H9 (cell line): ENCODE data around the gene CARD11. TPM values are rescaled to one million over a fixed set of nuclear protein-coding genes. Genes with fewer than 3 reads are reported as not detected.

Experiments
- DNase-seq: peaks from one replicate; pipeline ENCODE4 v3.0.0-alpha.2; 2017
- H2AFZ ChIP-seq: one replicate; pipeline ENCODE4 v1.6.1; 2013; ENCODE audit warnings: mild to moderate bottlenecking, low read length, control low read depth, moderate library complexity
- H2AK5ac ChIP-seq: 2 replicates; pipeline ENCODE4 v1.6.1; 2013; ENCODE audit warnings: low read length, control low read depth, mixed read lengths; ENCODE audit not compliant: insufficient read length
- H2BK120ac ChIP-seq: one replicate; pipeline ENCODE4 v1.6.1; 2013; ENCODE audit warnings: low read depth, mild to moderate bottlenecking, low read length, control low read depth, inconsistent platforms; ENCODE audit not compliant: poor library complexity, severe bottlenecking
- H2BK12ac ChIP-seq: 2 replicates; pipeline ENCODE4 v1.6.1; 2013; ENCODE audit warnings: low read length, control low read depth, mixed read lengths, low read depth; ENCODE audit not compliant: insufficient read length
- H2BK15ac ChIP-seq: 2 replicates; pipeline ENCODE4 v1.6.1; 2013; ENCODE audit warnings: low read depth, low read length, control low read depth
- H2BK20ac ChIP-seq: one replicate; pipeline ENCODE4 v1.6.1; 2013; ENCODE audit warnings: low read depth, mild to moderate bottlenecking, low read length, control low read depth, inconsistent platforms; ENCODE audit not compliant: poor library complexity, severe bottlenecking
- H2BK5ac ChIP-seq: 2 replicates; pipeline ENCODE4 v1.6.1; 2013; ENCODE audit warnings: low read length, control low read depth, mixed read lengths; ENCODE audit not compliant: insufficient read length
- H3K14ac ChIP-seq: 2 replicates; pipeline ENCODE4 v1.6.1; 2013; ENCODE audit warnings: low read length, control low read depth; ENCODE audit not compliant: insufficient read depth
- H3K18ac ChIP-seq: 2 replicates; pipeline ENCODE4 v1.6.1; 2013; ENCODE audit warnings: low read depth, mild to moderate bottlenecking, mixed read lengths, low read length, control low read depth; ENCODE audit not compliant: insufficient read length
- H3K23ac ChIP-seq: 2 replicates; pipeline ENCODE4 v1.6.1; 2013; ENCODE audit warnings: low read length, control low read depth, mixed read lengths, low read depth; ENCODE audit not compliant: insufficient read length
- H3K23me2 ChIP-seq: 2 replicates; pipeline ENCODE4 v1.6.1; 2013; ENCODE audit warnings: low read depth, mild to moderate bottlenecking, mixed read lengths, low read length, control low read depth; ENCODE audit not compliant: insufficient read length, poor library complexity, severe bottlenecking
- H3K27ac ChIP-seq: 2 replicates; pipeline ENCODE4 v1.5.1; 2013; ENCODE audit warnings: low read length, control low read depth, mixed read lengths, low read depth; ENCODE audit not compliant: insufficient read length
- H3K27me3 ChIP-seq: 2 replicates; pipeline ENCODE4 v1.6.1; 2013; ENCODE audit warnings: low read length, control low read depth, inconsistent platforms; ENCODE audit not compliant: insufficient read depth
- H3K4ac ChIP-seq: 2 replicates; pipeline ENCODE4 v1.6.1; 2013; ENCODE audit warnings: low read depth, mild to moderate bottlenecking, control low read depth, inconsistent platforms, low read length, moderate library complexity
- H3K4me1 ChIP-seq: 2 replicates; pipeline ENCODE4 v1.6.1; 2013; ENCODE audit warnings: low read length, control low read depth, inconsistent platforms; ENCODE audit not compliant: insufficient read depth
- H3K4me2 ChIP-seq: 2 replicates; pipeline ENCODE4 v1.6.1; 2013; ENCODE audit warnings: low read length, control low read depth, mixed read lengths; ENCODE audit not compliant: insufficient read length, insufficient read depth
- H3K56ac ChIP-seq: 2 replicates; pipeline ENCODE4 v1.6.1; 2013; ENCODE audit warnings: low read depth, mild to moderate bottlenecking, mixed read lengths, low read length, control low read depth; ENCODE audit not compliant: insufficient read length
- H3K79me1 ChIP-seq: 2 replicates; pipeline ENCODE4 v1.6.1; 2013; ENCODE audit warnings: low read depth, mild to moderate bottlenecking, moderate library complexity, low read length, control low read depth, inconsistent platforms; ENCODE audit not compliant: insufficient read depth, poor library complexity, severe bottlenecking
- H3K79me2 ChIP-seq: 2 replicates; pipeline ENCODE4 v1.6.1; 2013; ENCODE audit warnings: low read length, control low read depth, inconsistent platforms; ENCODE audit not compliant: insufficient read depth
- H3K9ac ChIP-seq: 2 replicates; pipeline ENCODE4 v1.6.1; 2013; ENCODE audit warnings: low read length, control low read depth, mixed read lengths; ENCODE audit not compliant: insufficient read length; ENCODE audit errors: extremely low read depth
- H3K9me3 ChIP-seq: one replicate; pipeline ENCODE4 v1.6.1; 2013; ENCODE audit warnings: low read depth, low read length, inconsistent platforms; ENCODE audit not compliant: control insufficient read depth
- H3T11ph ChIP-seq: one replicate; pipeline ENCODE4 v1.6.1; 2013; ENCODE audit warnings: mild to moderate bottlenecking, low read length, control low read depth, inconsistent platforms
- H4K20me1 ChIP-seq: one replicate; pipeline ENCODE4 v1.6.1; 2013; ENCODE audit not compliant: control insufficient read depth, insufficient read length, insufficient read depth
- H4K5ac ChIP-seq: 2 replicates; pipeline ENCODE4 v1.6.1; 2013; ENCODE audit warnings: low read depth, mild to moderate bottlenecking, mixed read lengths, low read length, control low read depth; ENCODE audit not compliant: insufficient read length
- H4K8ac ChIP-seq: replicated peaks from 2 replicates; pipeline ENCODE4 v1.6.1; 2013; ENCODE audit warnings: low read length, control low read depth, mixed read lengths, low read depth; ENCODE audit not compliant: insufficient read length
- H4K91ac ChIP-seq: 2 replicates; pipeline ENCODE4 v1.6.1; 2013; ENCODE audit warnings: low read depth, mild to moderate bottlenecking, moderate library complexity, mixed read lengths, low read length, control low read depth; ENCODE audit not compliant: insufficient read length
- H3K27ac Mint-ChIP-seq, 3 experiments: 2 replicates in 2 of 3; 3 replicates in 1 of 3; pipeline ENCODE4 v1.8.0; 2020 to 2021; ENCODE audit warnings: mixed read lengths in 3 of 3, mild to moderate bottlenecking in 1 of 3, moderate library complexity in 1 of 3
- H3K27me3 Mint-ChIP-seq: 2 replicates; pipeline ENCODE4 v1.8.0; 2021; ENCODE audit warnings: low read depth, mild to moderate bottlenecking, moderate library complexity, mixed read lengths
- H3K36me3 Mint-ChIP-seq, 3 experiments: 2 replicates in 2 of 3; 3 replicates in 1 of 3; pipeline ENCODE4 v1.8.0; 2020 to 2021; ENCODE audit warnings: low read depth in 3 of 3, mixed read lengths in 3 of 3; ENCODE audit not compliant: insufficient read depth in 1 of 3
- H3K4me1 Mint-ChIP-seq, 2 experiments: 2 replicates each; pipeline ENCODE4 v1.8.0; 2020; ENCODE audit warnings: mixed read lengths in 2 of 2
- H3K4me3 Mint-ChIP-seq, 2 experiments: 2 replicates in 1 of 2; 3 replicates in 1 of 2; pipeline ENCODE4 v1.8.0; 2020 to 2021; ENCODE audit warnings: mild to moderate bottlenecking in 2 of 2, mixed read lengths in 2 of 2, moderate library complexity in 1 of 2
- H3K9me3 Mint-ChIP-seq, 2 experiments: 2 replicates in 1 of 2; 3 replicates in 1 of 2; pipeline ENCODE4 v1.8.0; 2020; ENCODE audit warnings: mild to moderate bottlenecking in 2 of 2, mixed read lengths in 2 of 2, moderate library complexity in 1 of 2
- WGBS: extraction: QIAGEN DNeasy Blood & Tissue Kit; methylation state at CpG from one replicate; pipeline ENCODE4 v1.1.7; 2013; ENCODE audit warnings: missing lambda C conversion rate, low lambda C conversion rate, mixed read lengths; ENCODE audit not compliant: insufficient read length; ENCODE audit errors: extremely low coverage; 5-methylcytosine and 5-hydroxymethylcytosine counted together
- total RNA-seq: library from RNA; stranded (reverse); gene quantifications from 2 replicates; pipeline ENCODE4 v1.2.1, GENCODE V29; 2021
- TF ChIP-seq, protein P1 (sequence below): fragments of 200-600 bp; sonication (generic); conservative IDR thresholded peaks from 3 replicates; pipeline ENCODE4 v1.8.0; 2021; ENCODE audit warnings: antibody characterized with exemption, mild to moderate bottlenecking

The CARD11 gene
- total RNA-seq, 1 experiment from 2014 or later = 20.0 TPM

DNA sequence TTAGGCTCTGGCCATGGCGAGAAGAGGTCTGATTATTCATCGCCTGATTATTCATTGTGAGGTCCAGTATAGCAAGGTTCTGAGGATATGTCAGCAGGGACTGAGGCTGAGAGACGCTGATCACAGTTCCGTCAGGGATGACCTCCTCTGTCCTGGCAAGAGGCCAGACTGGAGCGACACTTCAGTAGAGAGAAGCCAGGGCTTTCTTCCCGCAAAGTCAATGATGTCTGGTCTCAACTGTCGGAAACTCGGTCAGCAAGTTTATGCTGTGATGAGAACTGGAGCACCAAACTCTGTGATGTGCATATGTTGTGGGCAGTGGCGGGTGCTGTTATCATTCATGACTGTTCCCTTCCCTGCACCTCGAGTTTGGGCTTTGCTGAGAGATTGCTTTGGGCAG lies 170.5 kb downstream of the CARD11 start:
- H2BK12ac ChIP-seq = no peak overlapping the region
- TF ChIP-seq, protein P1, sequence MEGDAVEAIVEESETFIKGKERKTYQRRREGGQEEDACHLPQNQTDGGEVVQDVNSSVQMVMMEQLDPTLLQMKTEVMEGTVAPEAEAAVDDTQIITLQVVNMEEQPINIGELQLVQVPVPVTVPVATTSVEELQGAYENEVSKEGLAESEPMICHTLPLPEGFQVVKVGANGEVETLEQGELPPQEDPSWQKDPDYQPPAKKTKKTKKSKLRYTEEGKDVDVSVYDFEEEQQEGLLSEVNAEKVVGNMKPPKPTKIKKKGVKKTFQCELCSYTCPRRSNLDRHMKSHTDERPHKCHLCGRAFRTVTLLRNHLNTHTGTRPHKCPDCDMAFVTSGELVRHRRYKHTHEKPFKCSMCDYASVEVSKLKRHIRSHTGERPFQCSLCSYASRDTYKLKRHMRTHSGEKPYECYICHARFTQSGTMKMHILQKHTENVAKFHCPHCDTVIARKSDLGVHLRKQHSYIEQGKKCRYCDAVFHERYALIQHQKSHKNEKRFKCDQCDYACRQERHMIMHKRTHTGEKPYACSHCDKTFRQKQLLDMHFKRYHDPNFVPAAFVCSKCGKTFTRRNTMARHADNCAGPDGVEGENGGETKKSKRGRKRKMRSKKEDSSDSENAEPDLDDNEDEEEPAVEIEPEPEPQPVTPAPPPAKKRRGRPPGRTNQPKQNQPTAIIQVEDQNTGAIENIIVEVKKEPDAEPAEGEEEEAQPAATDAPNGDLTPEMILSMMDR = no peak
- no peak overlapping the region for H3T11ph ChIP-seq
- Mint-ChIP-seq H3K36me3 (no peaks in the 10 kb centered on the region), H3K9me3 (no peaks in the 10 kb centered on the region; a peak in 1 of 5 replicates), H3K27me3 (no peaks in the 10 kb centered on the region), H3K4me3 (no peak overlapping the region), H3K27ac (peak overlapping the region; percentile 81 to 100 (median 86); a peak in 5 of 7 replicates), H3K4me1 (peaks cover 20 to 44% of the 10 kb centered on the region in 2 experiments)
- no peak overlapping the region for H3K4ac ChIP-seq
- no peak overlapping the region for H2BK5ac ChIP-seq
- H3K9ac ChIP-seq = no peak overlapping the region
- no peaks in the 10 kb centered on the region for H3K23me2 ChIP-seq
- H3K56ac ChIP-seq = no peak overlapping the region
- H2AK5ac ChIP-seq = no peak overlapping the region
- H3K14ac ChIP-seq = no peak overlapping the region; the same call in 1 of the 2 replicates
- H4K91ac ChIP-seq = no peak overlapping the region
- H3K4me1 ChIP-seq = peaks cover 4% of the 10 kb centered on the region; the same call in 1 of the 2 replicates
- no peaks in the 10 kb centered on the region for H3K9me3 ChIP-seq
- no peak overlapping the region for H4K5ac ChIP-seq
- H3K18ac ChIP-seq = no peak overlapping the region
- H3K79me2 ChIP-seq = no peaks in the 10 kb centered on the region
- H2BK20ac ChIP-seq = no peak overlapping the region
- no peaks in the 10 kb centered on the region for H3K27me3 ChIP-seq
- H4K8ac ChIP-seq = no peak overlapping the region
- H2BK15ac ChIP-seq = no peak overlapping the region
- no peaks in the 10 kb centered on the region for H3K79me1 ChIP-seq
- H3K4me2 ChIP-seq = no peak overlapping the region
- no CpG with 5 or more reads among the region's 10 CpGs for WGBS
- no peak for DNase-seq
- H2BK120ac ChIP-seq = no peak overlapping the region
- no peak overlapping the region for H3K27ac ChIP-seq
- no peak overlapping the region for H3K23ac ChIP-seq
- H2AFZ ChIP-seq = no peak overlapping the region
- no peaks in the 10 kb centered on the region for H4K20me1 ChIP-seq
